8988T (cell line): Measurements from ENCODE around the gene GABRR1.

Experiments
- DNase-seq: peaks from one replicate; pipeline ENCODE4 v3.0.0; 2011

GABRR1 gene

GRCh38 chr6:89214197-89214596 is 3.0 kb downstream of the GABRR1 start:
- no peak for DNase-seq

DNA sequence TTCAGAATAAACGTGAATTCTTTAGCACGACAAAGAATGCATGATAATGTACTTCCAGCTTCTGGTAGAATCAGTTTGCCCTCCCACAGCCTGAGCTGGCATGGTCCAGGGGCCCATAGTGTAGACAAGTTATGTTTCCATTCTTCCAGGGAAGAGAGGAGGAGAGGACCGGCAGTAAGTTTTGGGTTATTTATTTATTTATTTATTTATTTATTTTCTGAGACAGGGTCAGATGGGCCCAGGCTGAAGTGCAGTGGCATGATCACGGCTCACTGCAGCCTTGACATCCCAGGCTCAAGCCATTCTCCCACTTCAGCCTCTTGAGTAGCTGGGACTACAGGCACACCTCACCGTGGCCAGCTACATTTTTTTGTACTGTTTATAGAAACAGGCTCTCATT is 4.7 kb downstream of the GABRR1 start:
- DNase-seq = no peak

- no peak for DNase-seq
These were observed 7.7 kb downstream of the GABRR1 start for GRCh38 chr6:89209457-89209856.

GRCh38 chr6:89208551-89208950 is 8.6 kb downstream of the GABRR1 start:
- DNase-seq = no peak

DNA sequence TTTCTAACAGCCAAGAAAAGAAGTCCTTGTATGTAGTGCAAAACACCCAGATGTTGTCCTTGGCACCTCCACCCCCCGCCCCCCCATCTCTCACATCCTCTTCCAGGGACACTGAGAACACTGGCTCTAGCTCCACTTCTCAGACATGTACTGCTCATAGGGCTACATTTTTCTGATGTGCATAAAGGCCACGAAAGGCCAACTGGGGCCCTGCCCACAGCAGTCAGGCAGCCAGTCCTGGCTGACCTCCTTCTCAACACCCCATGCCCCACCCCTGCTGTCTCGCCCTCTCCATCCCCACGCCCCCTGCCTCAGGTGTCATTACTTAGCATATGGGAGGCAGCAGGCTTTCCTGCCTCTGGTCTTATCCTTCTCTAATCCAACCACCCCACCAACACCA is 11.3 kb downstream of the GABRR1 start:
- DNase-seq = no peak

GRCh38 chr6:89204096-89204495 is 13.1 kb downstream of the GABRR1 start:
- DNase-seq = no peak

DNA sequence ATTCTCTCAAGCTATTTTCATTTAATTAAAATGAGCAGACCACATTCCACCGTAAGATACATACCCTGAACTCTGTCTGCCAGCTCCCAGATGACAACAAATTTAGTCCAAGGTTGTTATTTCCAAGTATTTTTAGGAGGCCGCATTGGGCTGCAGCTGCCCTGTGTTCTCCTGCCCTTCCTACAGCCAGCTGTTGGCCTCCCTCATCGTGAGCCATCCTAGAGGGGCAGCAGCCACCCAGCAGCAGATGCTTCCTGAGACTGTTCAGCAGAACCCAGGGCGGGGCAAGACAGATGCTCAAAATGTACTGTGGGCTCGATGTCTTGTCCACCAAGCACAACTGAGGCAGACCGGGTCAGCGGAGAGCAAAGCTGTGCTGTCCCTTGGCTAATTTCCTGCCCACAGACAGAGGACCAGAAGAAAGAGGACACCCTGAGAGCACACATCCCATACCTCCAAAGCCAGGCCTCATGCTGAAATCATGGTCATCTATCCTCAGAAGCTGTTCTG is 16.4 kb downstream of the GABRR1 start:
- DNase-seq = no peak

- DNase-seq = no peak
These were observed 17.6 kb downstream of the GABRR1 start for GRCh38 chr6:89199579-89199978.

DNA sequence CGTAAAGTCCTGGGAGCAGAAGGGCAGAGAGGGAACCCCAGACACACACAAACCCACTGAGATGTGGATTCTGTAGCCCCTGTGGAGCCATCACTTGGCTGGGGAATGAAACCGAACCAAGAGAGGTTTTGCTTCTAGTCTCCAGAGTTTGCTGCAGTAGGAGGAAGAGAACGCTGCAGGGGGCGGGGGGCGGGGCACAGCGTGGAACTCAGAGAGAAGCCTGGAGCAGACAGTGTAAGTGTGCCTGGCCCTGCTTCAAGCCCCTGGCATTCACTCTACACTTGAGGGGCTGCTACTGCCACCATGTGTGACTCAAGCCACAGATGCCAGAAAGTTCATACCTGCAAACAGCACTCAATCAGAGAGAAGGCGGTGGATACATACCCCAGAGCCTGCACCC is 18.9 kb downstream of the GABRR1 start:
- no peak for DNase-seq

GRCh38 chr6:89197141-89197540 is 20.0 kb downstream of the GABRR1 start:
- DNase-seq = no peak

DNA sequence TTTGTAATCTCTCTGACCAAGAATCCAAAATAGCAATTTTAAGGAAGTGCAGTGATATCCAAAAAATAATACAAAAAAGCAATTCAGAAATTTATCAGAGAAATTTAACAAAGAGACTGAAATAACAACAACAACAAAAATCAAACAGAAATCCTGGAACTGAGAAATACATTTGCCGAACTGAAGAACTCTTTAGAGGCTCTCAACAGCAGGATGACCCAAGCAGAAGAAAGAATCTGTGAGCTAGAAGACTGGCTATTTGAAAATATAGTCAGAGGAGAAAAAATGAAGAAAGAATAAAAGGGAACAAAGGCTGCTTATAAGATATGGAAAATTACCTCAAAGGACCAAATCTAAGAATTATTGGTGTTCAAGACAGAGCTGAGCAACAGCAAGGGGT is 22.6 kb downstream of the GABRR1 start:
- no peak for DNase-seq

GRCh38 chr6:89190741-89191140 is 26.4 kb downstream of the GABRR1 start:
- DNase-seq = no peak

GRCh38 chr6:89187504-89187903 is 29.7 kb downstream of the GABRR1 start:
- no peak for DNase-seq

GRCh38 chr6:89186762-89187161 is 30.4 kb downstream of the GABRR1 start:
- no peak for DNase-seq

DNA sequence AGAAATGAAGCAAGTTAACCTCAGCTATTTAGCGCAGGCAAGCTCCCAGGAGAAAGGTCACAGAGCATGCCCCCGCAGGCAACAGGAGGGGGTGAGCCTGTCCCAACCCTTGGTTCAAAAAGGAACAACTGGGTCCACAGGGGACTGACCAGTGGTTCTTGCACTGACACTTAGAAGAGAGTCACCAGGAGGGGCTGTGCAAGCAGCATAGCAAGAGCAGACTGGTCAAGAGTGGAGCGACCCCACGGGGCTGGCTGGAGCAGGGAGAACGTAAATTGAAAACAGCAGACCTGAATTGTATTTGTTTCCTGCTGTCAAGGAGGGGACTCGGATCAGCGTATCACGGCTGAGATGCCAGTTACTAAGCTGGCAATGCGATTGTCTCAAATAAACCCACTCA is 32.8 kb downstream of the GABRR1 start:
- DNase-seq = no peak

GRCh38 chr6:89183294-89183693 is 33.9 kb downstream of the GABRR1 start:
- no peak for DNase-seq

DNA sequence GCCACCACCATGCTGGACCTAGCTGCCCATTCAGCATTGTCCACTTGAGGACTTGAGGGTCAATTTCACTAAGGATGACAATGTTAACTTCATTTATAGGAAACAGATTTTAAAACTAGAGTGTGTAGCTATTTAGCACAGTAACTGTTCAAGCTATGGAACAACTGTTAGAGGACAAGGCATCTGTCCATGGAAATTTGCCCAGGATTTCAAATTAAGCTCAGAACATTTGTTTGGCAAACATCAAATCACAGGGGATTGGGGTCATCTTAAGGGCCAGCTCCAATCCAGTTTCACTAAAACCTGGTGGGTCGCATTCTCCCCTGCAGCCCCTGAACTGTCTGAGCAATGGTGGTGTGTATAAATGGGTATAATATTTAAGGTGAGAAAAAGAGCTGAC is 36.2 kb downstream of the GABRR1 start:
- no peak for DNase-seq

DNA sequence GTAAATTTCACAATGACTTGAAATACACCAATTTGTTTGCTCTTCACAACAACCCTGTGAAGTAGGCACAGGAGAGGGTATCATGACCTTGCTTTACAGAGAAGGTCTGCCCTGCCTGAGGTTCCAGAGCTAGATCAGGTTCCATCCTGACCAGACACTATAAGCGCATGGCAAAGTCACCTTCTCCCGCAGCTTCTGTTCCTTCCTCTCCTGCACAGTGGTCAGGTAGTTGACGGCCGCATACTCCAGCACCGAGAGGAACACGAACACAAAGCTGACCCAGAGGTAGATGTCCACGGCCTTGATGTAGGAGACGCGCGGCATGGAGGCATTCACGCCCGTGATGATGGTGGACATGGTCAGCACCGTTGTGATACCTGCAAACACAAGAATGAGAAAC is 37.0 kb downstream of the GABRR1 start:
- no peak for DNase-seq

DNA sequence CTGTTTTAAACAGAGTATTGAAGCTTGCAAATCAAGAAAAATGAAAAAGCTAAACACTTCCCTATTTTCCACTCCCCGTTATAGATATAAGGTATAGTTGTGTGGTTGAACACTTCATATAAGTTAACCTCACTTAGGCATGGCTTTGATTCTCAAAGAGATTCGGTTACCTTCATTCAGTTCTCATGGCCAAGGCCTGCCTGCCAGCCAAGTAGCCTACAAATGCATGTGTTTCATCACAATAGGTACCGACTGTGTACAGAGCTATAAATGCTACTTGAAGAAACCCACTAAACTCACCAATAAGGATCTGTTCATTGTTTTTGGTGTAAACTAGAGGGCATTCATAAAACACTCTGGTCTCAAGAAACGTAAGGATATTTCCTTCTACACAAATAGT is 43.5 kb downstream of the GABRR1 start:
- no peak for DNase-seq

DNA sequence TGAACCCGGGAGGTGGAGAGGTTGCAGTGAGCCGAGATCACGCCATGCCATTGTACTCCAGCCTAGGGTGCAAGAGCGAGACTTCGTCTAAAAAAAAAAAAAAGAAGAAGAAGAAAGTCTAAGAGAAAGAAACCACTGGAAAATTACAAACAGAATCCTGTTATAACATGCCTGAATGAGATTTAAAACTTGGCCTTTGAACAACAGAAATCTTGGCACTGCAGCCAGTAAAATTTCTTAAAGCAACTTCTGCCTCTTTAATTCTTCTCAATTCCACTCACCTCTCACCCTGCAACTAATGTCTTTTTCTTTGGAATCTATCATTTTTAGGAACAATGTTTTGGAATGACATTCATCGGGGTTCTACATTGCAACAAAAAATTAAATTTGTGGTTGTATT is 45.0 kb downstream of the GABRR1 start:
- DNase-seq = no peak

DNA sequence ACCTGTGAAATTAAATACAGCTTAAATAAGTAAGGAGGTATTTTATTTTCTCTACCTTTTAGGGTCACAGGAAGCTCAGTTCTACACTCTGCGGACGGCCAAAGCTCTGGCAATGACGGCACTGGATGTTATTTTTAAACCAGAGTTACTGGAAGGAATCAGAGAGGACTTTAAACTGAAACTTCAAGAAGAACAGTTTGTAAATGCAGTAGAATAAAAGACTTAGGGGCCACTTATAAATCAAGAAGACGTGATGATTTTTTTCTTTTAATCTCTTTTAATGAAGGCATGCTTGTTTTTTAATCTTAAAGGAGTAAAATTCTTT is 55.1 kb downstream of the GABRR1 start:
- DNase-seq = no peak

GRCh38 chr6:89161326-89162046 is 55.7 kb downstream of the GABRR1 start:
- DNase-seq = no peak

- DNase-seq = no peak
These were observed 56.6 kb downstream of the GABRR1 start for GRCh38 chr6:89160331-89161092.

- no peak for DNase-seq
These were observed 63.0 kb downstream of the GABRR1 start for GRCh38 chr6:89154131-89154530.
